SIG-M5 treated with dmso at 0.1 percent for 504 hours (cell line): ENCODE measurements around the gene SIGLEC6.

Source experiments
- DNase-seq: peaks from one replicate; lab custom pipeline; 2025; ENCODE audit not compliant: unreplicated experiment; lab: John Stamatoyannopoulos, UW

The SIGLEC6 gene

GRCh38 chr19:51477344-51477743 lies 54.1 kb downstream of the SIGLEC6 start:
- no peak for DNase-seq

- DNase-seq, result no peak
These were observed 55.3 kb downstream of the SIGLEC6 start for GRCh38 chr19:51476164-51476563.

- peak; percentile 67 for DNase-seq
These were observed 58.3 kb downstream of the SIGLEC6 start for GRCh38 chr19:51473009-51473707.

GRCh38 chr19:51472607-51473006 lies 58.9 kb downstream of the SIGLEC6 start:
- DNase-seq, result no peak

GRCh38 chr19:51471527-51471926 lies 59.9 kb downstream of the SIGLEC6 start:
- no peak for DNase-seq

GRCh38 chr19:51470966-51471365 lies 60.5 kb downstream of the SIGLEC6 start:
- DNase-seq, result no peak

GRCh38 chr19:51469629-51470028 lies 61.8 kb downstream of the SIGLEC6 start:
- DNase-seq, result no peak

- no peak for DNase-seq
These were observed 62.3 kb downstream of the SIGLEC6 start for GRCh38 chr19:51469162-51469561.

- no peak for DNase-seq
These were observed 62.9 kb downstream of the SIGLEC6 start for GRCh38 chr19:51468545-51468920.

GRCh38 chr19:51467864-51468544 lies 63.5 kb downstream of the SIGLEC6 start:
- DNase-seq, result no peak
